HuH-7.5 (cell line): ENCODE results near the gene SMC5.
"Not testable (repeated sequence)": the region's sequence is repeated elsewhere in the genome, so short reads cannot be mapped to it uniquely, and the experiment has no call there.

ENCODE experiments used
- DNase-seq: peaks from one replicate; pipeline ENCODE4 v3.0.0; 2011; ENCODE audit warnings: low spot score

The SMC5 gene

GRCh38 chr9:70263421-70263820 lies 4.6 kb downstream of the SMC5 start:
- no peak for DNase-seq

- no peak for DNase-seq
Measured at GRCh38 chr9:70278305-70278704, 19.5 kb downstream of the SMC5 start.

- DNase-seq: no peak
Measured at GRCh38 chr9:70283848-70284247, 25.1 kb downstream of the SMC5 start.

GRCh38 chr9:70285246-70285645 lies 26.5 kb downstream of the SMC5 start:
- DNase-seq: no peak

GRCh38 chr9:70285981-70286598 lies 27.3 kb downstream of the SMC5 start:
- no peak for DNase-seq

GRCh38 chr9:70290626-70291025 lies 31.8 kb downstream of the SMC5 start:
- DNase-seq: no peak

- DNase-seq: no peak
Measured at GRCh38 chr9:70291446-70291845, 32.7 kb downstream of the SMC5 start.

GRCh38 chr9:70292253-70292652 lies 33.5 kb downstream of the SMC5 start:
- DNase-seq: no peak

GRCh38 chr9:70293214-70293613 lies 34.4 kb downstream of the SMC5 start:
- DNase-seq: no peak

- no peak for DNase-seq
Measured at GRCh38 chr9:70297141-70297540, 38.4 kb downstream of the SMC5 start.

- DNase-seq: no peak
Measured at GRCh38 chr9:70298245-70298771, 39.5 kb downstream of the SMC5 start.

- DNase-seq: no peak
Measured at GRCh38 chr9:70303268-70303667, 44.5 kb downstream of the SMC5 start.

GRCh38 chr9:70304810-70305209 lies 46.0 kb downstream of the SMC5 start:
- no peak for DNase-seq

GRCh38 chr9:70315389-70315788 lies 56.6 kb downstream of the SMC5 start:
- no peak for DNase-seq

- DNase-seq: no peak
Measured at GRCh38 chr9:70318002-70318401, 59.2 kb downstream of the SMC5 start.

GRCh38 chr9:70322096-70322495 lies 63.3 kb downstream of the SMC5 start:
- DNase-seq: no peak

- no peak for DNase-seq
Measured at GRCh38 chr9:70324963-70325362, 66.2 kb downstream of the SMC5 start.

- not testable (repeated sequence) for DNase-seq
Measured at GRCh38 chr9:70328625-70329024, 69.8 kb downstream of the SMC5 start.

- no peak for DNase-seq
Measured at GRCh38 chr9:70340572-70340971, 81.8 kb downstream of the SMC5 start.

- DNase-seq: no peak
Measured at GRCh38 chr9:70347046-70347445, 88.3 kb downstream of the SMC5 start.

GRCh38 chr9:70352356-70352755 lies 93.6 kb downstream of the SMC5 start:
- DNase-seq: no peak

- no peak for DNase-seq
Measured at GRCh38 chr9:70352802-70353201, 94.0 kb downstream of the SMC5 start.

- no peak for DNase-seq
Measured at GRCh38 chr9:70355801-70356200, 97.0 kb downstream of the SMC5 start.

GRCh38 chr9:70362952-70363351 lies 104.2 kb downstream of the SMC5 start:
- no peak for DNase-seq
